Erythroblast (primary cell): Measurements from ENCODE around the gene SNX5.

Experiments used
- GATA1 ChIP-seq: IDR thresholded peaks from 2 replicates; pipeline ENCODE4 v1.6.1; 2011; ENCODE audit warnings: low read depth, mild to moderate bottlenecking, control low read depth, low read length, moderate library complexity
- POLR2A ChIP-seq: IDR thresholded peaks from 2 replicates; pipeline ENCODE4 v1.6.1; 2011; ENCODE audit warnings: mild to moderate bottlenecking, low read length

DNA sequence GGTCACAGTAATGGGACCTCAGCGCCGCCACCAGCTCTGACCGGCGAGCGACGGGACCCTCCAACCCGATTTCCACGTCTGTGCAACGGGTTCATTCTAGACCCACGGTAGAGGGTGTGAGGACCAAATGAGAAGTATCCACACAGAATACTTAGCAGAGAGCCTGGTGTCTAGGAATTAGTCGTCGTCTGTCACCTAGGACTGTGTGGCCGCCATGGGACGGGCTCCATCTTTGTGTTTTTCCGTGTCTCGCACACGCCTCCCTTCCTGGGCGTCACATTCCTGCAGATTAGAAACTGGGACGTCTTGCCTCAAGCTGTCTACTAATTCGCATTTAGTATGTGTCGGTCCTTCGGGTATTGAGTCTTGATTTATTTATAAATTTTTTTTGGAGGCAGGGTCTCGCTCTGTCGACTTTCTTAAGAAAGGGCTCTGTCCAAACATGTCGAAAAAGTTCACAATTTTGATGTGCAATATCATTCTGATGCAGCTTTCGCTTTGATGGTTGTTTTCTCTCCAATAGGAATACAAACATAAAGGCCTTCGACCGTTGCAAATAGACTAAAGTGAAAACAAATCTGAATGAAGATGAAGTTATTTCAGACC lies 787 bp upstream of the SNX5 start:
- TF ChIP-seq POLR2A: no peak
- no peak for TF ChIP-seq GATA1
